ENCODE data around the gene BACE2. TPM values are rescaled to one million over a fixed set of nuclear protein-coding genes. Genes with fewer than 3 reads are reported as not detected.

BACE2 gene
- total RNA-seq, 4 donors from 2014 or later: 30.5 to 43.3 (median 36.6) TPM

DNA sequence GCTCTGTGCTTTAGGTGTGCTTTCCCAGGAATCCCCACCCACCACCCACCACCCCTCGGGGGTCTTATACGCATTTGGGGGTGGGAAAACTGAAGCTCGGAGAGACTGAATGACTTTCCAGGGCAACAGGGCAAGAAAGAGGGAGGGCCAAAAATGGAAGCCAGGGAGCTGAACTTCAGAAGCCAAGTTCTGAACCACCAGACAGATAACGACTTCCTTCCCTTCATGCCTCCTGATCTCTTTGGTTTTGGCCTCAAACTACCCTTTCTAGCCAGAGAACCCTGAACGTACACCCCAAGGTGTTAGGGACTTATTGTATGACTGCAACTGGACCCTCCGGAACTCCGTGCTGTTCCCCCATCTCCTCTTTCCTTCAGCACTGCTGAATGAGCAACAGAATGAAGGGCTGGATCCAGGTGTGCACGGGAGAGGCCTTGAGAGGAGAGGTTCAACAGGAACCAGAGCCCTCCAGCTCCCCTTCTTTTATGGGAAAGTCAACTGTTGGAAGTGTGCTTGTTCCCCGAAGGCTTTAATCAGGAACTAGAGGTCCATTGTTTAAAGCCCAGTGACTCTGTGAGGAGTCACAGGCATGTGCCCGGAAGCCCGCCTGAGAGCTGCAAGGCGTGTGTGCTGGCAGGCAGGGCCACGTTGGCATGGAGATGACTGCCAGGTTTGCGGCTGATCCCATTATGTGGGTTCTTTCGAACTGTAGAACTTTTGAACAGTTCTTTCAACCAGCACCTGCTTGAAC is 3.1 kb downstream of the BACE2 start:
- H3K4me1 ChIP-seq: peaks cover 0 to 4% (median 0%) of the 10 kb centered on the region in 4 donors
- no peaks in the 10 kb centered on the region for H3K36me3 ChIP-seq
- peak in 1 of 3 donors; percentile 61 for DNase-seq
- H3K27me3 ChIP-seq: no peaks in the 10 kb centered on the region
- no peak overlapping the region for H3K4me3 ChIP-seq
- H3K9me3 ChIP-seq: no peaks in the 10 kb centered on the region
- H3K27ac ChIP-seq: peak overlapping the region in 2 of 4 donors; percentile 7 to 12
- TF ChIP-seq, protein P1, sequence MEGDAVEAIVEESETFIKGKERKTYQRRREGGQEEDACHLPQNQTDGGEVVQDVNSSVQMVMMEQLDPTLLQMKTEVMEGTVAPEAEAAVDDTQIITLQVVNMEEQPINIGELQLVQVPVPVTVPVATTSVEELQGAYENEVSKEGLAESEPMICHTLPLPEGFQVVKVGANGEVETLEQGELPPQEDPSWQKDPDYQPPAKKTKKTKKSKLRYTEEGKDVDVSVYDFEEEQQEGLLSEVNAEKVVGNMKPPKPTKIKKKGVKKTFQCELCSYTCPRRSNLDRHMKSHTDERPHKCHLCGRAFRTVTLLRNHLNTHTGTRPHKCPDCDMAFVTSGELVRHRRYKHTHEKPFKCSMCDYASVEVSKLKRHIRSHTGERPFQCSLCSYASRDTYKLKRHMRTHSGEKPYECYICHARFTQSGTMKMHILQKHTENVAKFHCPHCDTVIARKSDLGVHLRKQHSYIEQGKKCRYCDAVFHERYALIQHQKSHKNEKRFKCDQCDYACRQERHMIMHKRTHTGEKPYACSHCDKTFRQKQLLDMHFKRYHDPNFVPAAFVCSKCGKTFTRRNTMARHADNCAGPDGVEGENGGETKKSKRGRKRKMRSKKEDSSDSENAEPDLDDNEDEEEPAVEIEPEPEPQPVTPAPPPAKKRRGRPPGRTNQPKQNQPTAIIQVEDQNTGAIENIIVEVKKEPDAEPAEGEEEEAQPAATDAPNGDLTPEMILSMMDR (IDR thresholded peaks at IDR 0.05): no peak
- peak in 1 of 2 donors; percentile 18 for TF ChIP-seq POLR2A (IDR thresholded peaks at IDR 0.05)

DNA sequence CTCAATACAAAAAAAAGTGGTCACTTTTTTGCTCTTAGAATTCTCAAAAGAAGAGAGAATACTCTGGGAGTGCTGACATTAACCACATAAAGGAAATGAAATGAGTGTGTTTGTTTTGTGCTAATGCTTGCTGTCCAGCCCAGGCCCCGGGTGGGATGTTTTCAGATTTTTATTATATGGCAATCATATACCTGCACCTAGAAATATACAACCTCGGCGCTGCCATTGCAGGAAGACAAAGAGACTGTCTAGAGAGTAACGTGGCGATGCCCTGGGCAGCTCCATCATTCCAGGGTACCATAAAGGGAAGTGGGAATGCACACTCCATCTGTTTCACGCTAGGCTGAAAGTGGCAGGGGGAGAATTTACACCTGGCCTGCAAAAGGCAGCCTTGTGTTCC is 7.1 kb downstream of the BACE2 start:
- Histone ChIP-seq H3K27me3 (no peaks in the 10 kb centered on the region), H3K4me1 (no peaks in the 10 kb centered on the region), H3K27ac (no peak overlapping the region), H3K9me3 (no peaks in the 10 kb centered on the region), H3K4me3 (no peak overlapping the region), H3K36me3 (no peaks in the 10 kb centered on the region)
- DNase-seq: no peak
- TF ChIP-seq POLR2A (IDR thresholded peaks at IDR 0.05): no peak

DNA sequence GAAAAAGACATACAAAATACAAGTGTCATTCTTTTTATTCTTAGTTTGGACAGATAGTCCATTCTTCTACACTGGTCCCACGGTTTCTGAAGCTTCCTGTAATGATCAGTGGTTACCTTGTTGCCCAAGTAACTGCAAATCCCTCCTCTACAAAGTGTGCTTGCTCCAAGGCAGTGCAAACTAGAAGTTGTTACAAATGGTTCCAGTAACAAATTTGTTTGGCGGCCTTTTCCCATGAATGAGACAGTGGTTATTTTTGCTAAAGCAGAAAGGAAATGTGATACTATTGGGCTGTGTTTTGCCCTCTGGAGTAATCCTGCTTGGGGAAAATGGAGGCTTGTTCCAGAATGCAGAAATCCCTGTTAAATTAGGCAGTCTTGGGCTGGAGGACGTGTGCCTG is 8.9 kb downstream of the BACE2 start:
- H3K4me3 ChIP-seq: no peak overlapping the region
- H3K4me1 ChIP-seq: no peaks in the 10 kb centered on the region
- H3K9me3 ChIP-seq: no peaks in the 10 kb centered on the region
- H3K36me3 ChIP-seq: no peaks in the 10 kb centered on the region
- H3K27ac ChIP-seq: no peak overlapping the region
- TF ChIP-seq, protein P1 (IDR thresholded peaks at IDR 0.05): no peak
- TF ChIP-seq POLR2A (IDR thresholded peaks at IDR 0.05): no peak
- no peak for DNase-seq
- H3K27me3 ChIP-seq: no peaks in the 10 kb centered on the region

DNA sequence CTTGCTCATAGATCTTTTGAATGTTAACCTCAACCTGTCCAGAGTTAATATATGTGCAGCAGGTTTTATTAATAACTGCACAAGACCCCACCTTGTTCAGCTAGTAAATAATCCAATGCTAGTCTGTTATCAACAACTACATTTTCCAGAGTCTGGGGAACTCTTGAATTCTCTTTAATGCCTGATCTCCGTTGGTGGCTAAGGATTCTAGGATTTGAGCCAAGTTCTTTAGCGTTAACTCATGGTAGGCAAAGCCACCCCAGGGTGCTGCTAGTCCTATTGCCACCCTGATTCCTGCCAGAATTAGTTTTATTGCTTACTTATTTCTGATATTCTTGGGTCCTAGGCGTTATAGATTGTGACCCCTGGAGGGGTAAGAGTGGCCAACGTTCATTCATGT is 12.8 kb downstream of the BACE2 start:
- Histone ChIP-seq H3K27ac (no peak overlapping the region), H3K4me1 (no peaks in the 10 kb centered on the region), H3K4me3 (no peak overlapping the region), H3K36me3 (no peaks in the 10 kb centered on the region), H3K9me3 (no peaks in the 10 kb centered on the region), H3K27me3 (no peaks in the 10 kb centered on the region)
- no peak for TF ChIP-seq POLR2A (IDR thresholded peaks at IDR 0.05)
- TF ChIP-seq, protein P1 (IDR thresholded peaks at IDR 0.05): no peak
- no peak for DNase-seq

DNA sequence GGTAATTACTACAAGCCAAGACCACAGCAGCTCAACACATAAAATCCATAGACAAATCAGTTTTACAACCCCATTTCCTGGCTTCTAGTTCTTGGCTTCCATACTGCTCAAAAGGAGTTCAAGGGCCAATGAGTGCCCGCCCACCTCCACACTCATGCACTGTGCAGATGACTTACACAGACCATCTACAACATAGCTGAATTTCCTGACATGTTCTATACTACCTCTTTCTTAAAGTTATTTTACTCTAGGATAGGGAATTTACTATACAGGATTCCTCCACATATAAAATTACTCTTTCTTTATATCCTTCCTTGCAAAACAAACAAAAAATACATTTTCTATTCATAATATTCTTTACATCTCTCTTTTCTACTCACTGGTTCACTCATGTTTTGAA is 14.6 kb downstream of the BACE2 start:
- Histone ChIP-seq H3K4me1 (peaks cover 0 to 8% (median 0%) of the 10 kb centered on the region in 4 donors), H3K36me3 (no peaks in the 10 kb centered on the region), H3K27me3 (no peaks in the 10 kb centered on the region), H3K4me3 (no peak overlapping the region), H3K27ac (no peak overlapping the region), H3K9me3 (no peaks in the 10 kb centered on the region)
- TF ChIP-seq, protein P1 (IDR thresholded peaks at IDR 0.05): no peak
- TF ChIP-seq POLR2A (IDR thresholded peaks at IDR 0.05): no peak
- DNase-seq: no peak

DNA sequence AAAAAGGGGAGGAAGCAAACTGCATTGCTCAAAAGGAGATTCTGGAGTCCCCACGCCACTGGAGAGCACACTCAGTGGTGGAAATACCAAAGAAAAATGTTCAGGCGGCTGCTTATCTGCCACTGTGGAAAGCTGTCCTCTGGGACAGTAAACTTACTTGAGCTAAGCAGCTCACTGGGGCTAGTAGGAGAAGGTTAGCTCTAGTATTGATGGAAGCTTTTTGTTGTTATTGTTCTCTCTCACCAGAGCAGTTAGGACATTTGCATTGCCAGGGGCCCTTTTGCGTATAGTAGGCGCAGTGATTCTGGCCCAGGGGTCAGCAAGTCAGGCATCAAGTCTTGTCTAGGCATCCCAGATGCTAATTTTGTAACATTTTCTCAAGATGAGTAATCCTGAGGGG is 15.6 kb downstream of the BACE2 start:
- Histone ChIP-seq H3K4me3 (no peak overlapping the region), H3K27ac (no peak overlapping the region), H3K4me1 (peaks cover 0 to 8% (median 0%) of the 10 kb centered on the region in 4 donors), H3K27me3 (no peaks in the 10 kb centered on the region), H3K9me3 (no peaks in the 10 kb centered on the region), H3K36me3 (no peaks in the 10 kb centered on the region)
- DNase-seq: no peak
- TF ChIP-seq, protein P1 (IDR thresholded peaks at IDR 0.05): no peak
- no peak for TF ChIP-seq POLR2A (IDR thresholded peaks at IDR 0.05)
